Glutamatergic neuron (in vitro differentiated cells): ENCODE measurements around the gene PPP2R2C. TPM values are rescaled to one million over a fixed set of nuclear protein-coding genes. Genes with fewer than 3 reads are reported as not detected.

Experiments
- DNase-seq: peaks from one replicate; pipeline ENCODE4 v3.0.0; 2022
- H3K27ac Mint-ChIP-seq: one replicate; pipeline ENCODE4 v1.8.0; 2020; ENCODE audit warnings: mild to moderate bottlenecking, mixed read lengths, inconsistent platforms; ENCODE audit not compliant: unreplicated experiment
- H3K27me3 Mint-ChIP-seq: one replicate; pipeline ENCODE4 v1.8.0; 2020; ENCODE audit warnings: mild to moderate bottlenecking, moderate library complexity, mixed read lengths, inconsistent platforms; ENCODE audit not compliant: unreplicated experiment
- H3K36me3 Mint-ChIP-seq: one replicate; pipeline ENCODE4 v1.8.0; 2020; ENCODE audit warnings: mild to moderate bottlenecking, mixed read lengths, inconsistent platforms; ENCODE audit not compliant: unreplicated experiment
- H3K4me1 Mint-ChIP-seq: one replicate; pipeline ENCODE4 v1.8.0; 2020; ENCODE audit warnings: mild to moderate bottlenecking, low read depth, mixed read lengths, inconsistent platforms; ENCODE audit not compliant: unreplicated experiment
- H3K4me3 Mint-ChIP-seq: one replicate; pipeline ENCODE4 v1.8.0; 2020; ENCODE audit warnings: mild to moderate bottlenecking, mixed read lengths, inconsistent platforms; ENCODE audit not compliant: unreplicated experiment
- H3K9me3 Mint-ChIP-seq: one replicate; pipeline ENCODE4 v1.8.0; 2020; ENCODE audit warnings: mild to moderate bottlenecking, moderate library complexity, mixed read lengths, inconsistent platforms; ENCODE audit not compliant: unreplicated experiment
- total RNA-seq: library from RNA; stranded (reverse); fragmentation: NEBNext Ultra II Directional; extraction: Animal tissue kit (Norgen Biotek cat#: 25700); gene quantifications from one replicate; pipeline ENCODE4 v1.2.1, GENCODE V29; 2021; ENCODE audit not compliant: unreplicated experiment
- TF ChIP-seq, protein P1 (sequence below): fragments of 200-600 bp; sonication (generic); IDR thresholded peaks from one replicate; pipeline ENCODE4 v1.5.0; 2021; ENCODE audit not compliant: partially characterized antibody, unreplicated experiment

PPP2R2C gene
- total RNA-seq, 1 donor from 2014 or later = 9.4 TPM

- DNase-seq = no peak
- Mint-ChIP-seq H3K27ac (no peak overlapping the region), H3K4me3 (no peak overlapping the region), H3K9me3 (no peaks in the 10 kb centered on the region), H3K36me3 (peaks cover 10% of the 10 kb centered on the region), H3K4me1 (no peaks in the 10 kb centered on the region), H3K27me3 (peaks cover 6% of the 10 kb centered on the region)
- TF ChIP-seq, protein P1, sequence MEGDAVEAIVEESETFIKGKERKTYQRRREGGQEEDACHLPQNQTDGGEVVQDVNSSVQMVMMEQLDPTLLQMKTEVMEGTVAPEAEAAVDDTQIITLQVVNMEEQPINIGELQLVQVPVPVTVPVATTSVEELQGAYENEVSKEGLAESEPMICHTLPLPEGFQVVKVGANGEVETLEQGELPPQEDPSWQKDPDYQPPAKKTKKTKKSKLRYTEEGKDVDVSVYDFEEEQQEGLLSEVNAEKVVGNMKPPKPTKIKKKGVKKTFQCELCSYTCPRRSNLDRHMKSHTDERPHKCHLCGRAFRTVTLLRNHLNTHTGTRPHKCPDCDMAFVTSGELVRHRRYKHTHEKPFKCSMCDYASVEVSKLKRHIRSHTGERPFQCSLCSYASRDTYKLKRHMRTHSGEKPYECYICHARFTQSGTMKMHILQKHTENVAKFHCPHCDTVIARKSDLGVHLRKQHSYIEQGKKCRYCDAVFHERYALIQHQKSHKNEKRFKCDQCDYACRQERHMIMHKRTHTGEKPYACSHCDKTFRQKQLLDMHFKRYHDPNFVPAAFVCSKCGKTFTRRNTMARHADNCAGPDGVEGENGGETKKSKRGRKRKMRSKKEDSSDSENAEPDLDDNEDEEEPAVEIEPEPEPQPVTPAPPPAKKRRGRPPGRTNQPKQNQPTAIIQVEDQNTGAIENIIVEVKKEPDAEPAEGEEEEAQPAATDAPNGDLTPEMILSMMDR = no peak
These were observed 8.8 kb downstream of the PPP2R2C start for GRCh38 chr4:6463311-6464289.

- Mint-ChIP-seq H3K4me3 (no peak overlapping the region), H3K27me3 (peaks cover 6% of the 10 kb centered on the region), H3K9me3 (peaks cover 1% of the 10 kb centered on the region), H3K27ac (no peak overlapping the region), H3K36me3 (peaks cover 19% of the 10 kb centered on the region), H3K4me1 (no peaks in the 10 kb centered on the region)
- TF ChIP-seq, protein P1 = no peak
- DNase-seq = no peak
These were observed 10.9 kb downstream of the PPP2R2C start for GRCh38 chr4:6461301-6462165.

DNA sequence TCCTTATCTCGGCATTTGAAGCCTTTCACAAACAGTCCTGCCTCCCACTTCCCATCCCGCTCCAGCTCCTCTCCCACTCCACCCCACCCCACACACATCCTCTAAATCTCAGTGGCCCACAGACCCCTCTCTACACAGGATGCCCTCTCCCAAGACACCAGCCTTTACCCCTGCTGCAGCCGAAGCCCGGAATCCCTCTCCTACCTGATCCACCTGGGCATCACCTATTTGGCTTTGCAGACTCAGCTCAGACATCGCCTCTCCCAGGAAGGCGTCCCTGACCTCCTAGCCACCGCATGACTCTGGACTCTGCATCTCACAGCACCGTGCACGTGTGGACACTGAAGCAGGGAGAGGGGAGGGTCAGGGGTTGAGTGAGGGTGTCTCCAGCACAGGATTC lies 11.5 kb downstream of the PPP2R2C start:
- Mint-ChIP-seq H3K27ac (no peak overlapping the region), H3K9me3 (peaks cover 2% of the 10 kb centered on the region), H3K27me3 (peaks cover 5% of the 10 kb centered on the region), H3K4me3 (no peak overlapping the region), H3K4me1 (peaks cover under 1% of the 10 kb centered on the region), H3K36me3 (peaks cover 19% of the 10 kb centered on the region)
- no peak for DNase-seq
- TF ChIP-seq, protein P1 = no peak

DNA sequence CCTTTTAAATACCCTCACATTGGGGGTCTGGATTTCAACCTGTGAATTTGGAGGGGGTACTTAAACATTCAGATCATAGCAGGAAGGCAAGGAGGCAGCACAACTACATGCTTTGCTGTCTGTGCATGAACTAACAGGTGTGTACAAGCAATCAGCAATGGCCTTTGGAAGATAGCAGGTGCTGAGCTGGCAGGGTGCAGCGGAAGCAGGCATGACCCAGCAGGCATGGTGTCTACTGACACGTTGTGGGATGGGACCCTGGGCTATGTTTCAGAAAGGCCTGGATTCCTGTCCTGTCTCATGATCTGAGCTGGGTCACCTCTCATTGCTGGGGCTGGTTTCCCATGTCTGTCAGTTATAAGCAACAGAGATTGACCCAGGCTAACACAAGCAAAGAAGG lies 13.9 kb downstream of the PPP2R2C start:
- Mint-ChIP-seq H3K27me3 (peaks cover 11% of the 10 kb centered on the region), H3K36me3 (peaks cover 19% of the 10 kb centered on the region), H3K27ac (no peak overlapping the region), H3K4me3 (no peak overlapping the region), H3K9me3 (peaks cover 8% of the 10 kb centered on the region), H3K4me1 (peaks cover 12% of the 10 kb centered on the region)
- TF ChIP-seq, protein P1 = no peak
- DNase-seq = no peak
